ES-I3 (cell line): ENCODE measurements around the gene CDC42BPB.

Experiments
- H3K36me3 ChIP-seq: 2 replicates; pipeline ENCODE4 v1.6.1; 2013; ENCODE audit warnings: mild to moderate bottlenecking, low read length, control low read depth, moderate library complexity; ENCODE audit not compliant: insufficient read depth
- H3K4me1 ChIP-seq: 2 replicates; pipeline ENCODE4 v1.6.1; 2013; ENCODE audit warnings: mild to moderate bottlenecking, control low read depth, low read length; ENCODE audit not compliant: insufficient read depth
- H3K9ac ChIP-seq: 2 replicates; pipeline ENCODE4 v1.6.1; 2013; ENCODE audit warnings: low read depth, mild to moderate bottlenecking, low read length, moderate library complexity
- H3K9me3 ChIP-seq: 2 replicates; pipeline ENCODE4 v1.6.1; 2013; ENCODE audit warnings: mild to moderate bottlenecking, low read length, moderate library complexity; ENCODE audit not compliant: control insufficient read depth, insufficient read depth

The CDC42BPB gene

GRCh38 chr14:103000291-103000921, 56.9 kb downstream of the CDC42BPB start:
- Histone ChIP-seq H3K36me3 (peaks cover 12% of the 10 kb centered on the region), H3K9ac (no peak overlapping the region), H3K9me3 (no peaks in the 10 kb centered on the region), H3K4me1 (no peaks in the 10 kb centered on the region)

GRCh38 chr14:102999227-102999895, 58.0 kb downstream of the CDC42BPB start:
- no peak overlapping the region for H3K9ac ChIP-seq
- no peaks in the 10 kb centered on the region for H3K4me1 ChIP-seq
- H3K36me3 ChIP-seq, result peaks cover 12% of the 10 kb centered on the region
- H3K9me3 ChIP-seq, result no peaks in the 10 kb centered on the region

DNA sequence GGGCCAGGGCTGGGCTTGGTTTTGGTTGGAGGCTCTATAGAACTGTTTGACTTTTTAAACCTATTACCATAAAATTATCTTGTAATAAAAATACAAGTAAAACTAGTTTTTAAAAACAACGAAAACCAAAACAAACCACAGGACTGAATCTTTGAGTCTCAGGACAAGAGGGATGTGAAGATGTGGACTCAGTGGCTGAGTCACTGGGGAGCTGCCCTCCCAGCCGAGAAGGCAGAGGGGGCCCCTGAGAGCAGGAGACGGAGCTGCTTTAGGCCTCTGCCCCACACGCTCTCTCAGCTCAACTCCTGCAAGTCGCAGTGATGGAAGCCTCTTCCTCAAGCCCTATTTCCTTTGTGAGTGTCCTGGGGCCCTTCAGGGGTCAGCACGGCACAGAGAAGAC, 59.0 kb downstream of the CDC42BPB start:
- no peaks in the 10 kb centered on the region for H3K9me3 ChIP-seq
- peaks cover 12% of the 10 kb centered on the region for H3K36me3 ChIP-seq
- H3K9ac ChIP-seq, result no peak overlapping the region
- H3K4me1 ChIP-seq, result no peaks in the 10 kb centered on the region

- H3K4me1 ChIP-seq, result no peaks in the 10 kb centered on the region
- H3K9me3 ChIP-seq, result no peaks in the 10 kb centered on the region
- H3K36me3 ChIP-seq, result peaks cover 12% of the 10 kb centered on the region
- no peak overlapping the region for H3K9ac ChIP-seq
Observed at GRCh38 chr14:102996941-102997340, 60.4 kb downstream of the CDC42BPB start.

GRCh38 chr14:102994689-102995088, 62.7 kb downstream of the CDC42BPB start:
- H3K36me3 ChIP-seq, result peaks cover 10% of the 10 kb centered on the region
- H3K4me1 ChIP-seq, result no peaks in the 10 kb centered on the region

GRCh38 chr14:102993523-102993922, 63.8 kb downstream of the CDC42BPB start:
- Histone ChIP-seq H3K9me3 (peaks cover 5% of the 10 kb centered on the region; the same call in 1 of the 2 replicates), H3K9ac (no peak overlapping the region), H3K36me3 (peaks cover 10% of the 10 kb centered on the region), H3K4me1 (no peaks in the 10 kb centered on the region)

More at GRCh38 chr14:102994689-102995088, 62.7 kb downstream of the CDC42BPB start:
- no peak overlapping the region for H3K9ac ChIP-seq
- no peaks in the 10 kb centered on the region; the same call in 1 of the 2 replicates for H3K9me3 ChIP-seq

DNA sequence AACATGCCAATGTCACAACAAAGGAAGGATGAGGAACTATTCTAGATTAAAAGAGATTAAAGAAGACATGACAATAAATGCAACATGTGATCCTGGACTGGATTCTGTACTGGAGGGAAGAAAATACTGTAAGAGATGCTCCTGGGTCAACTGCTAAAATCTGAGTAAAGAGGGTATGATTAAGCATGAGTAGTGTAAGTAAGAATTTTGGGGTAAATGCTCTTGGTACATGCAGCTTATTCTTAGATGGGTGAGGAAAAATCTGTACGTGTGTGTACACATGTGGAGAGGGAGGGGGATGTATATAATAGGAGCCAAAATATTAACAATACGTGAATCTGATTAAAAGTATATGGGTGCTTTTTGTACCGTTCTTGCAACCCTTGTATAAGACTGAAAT, 66.0 kb downstream of the CDC42BPB start:
- H3K4me1 ChIP-seq, result no peaks in the 10 kb centered on the region
- no peak overlapping the region for H3K9ac ChIP-seq
- peaks cover 14% of the 10 kb centered on the region for H3K36me3 ChIP-seq
- peaks cover 13% of the 10 kb centered on the region; the same call in 1 of the 2 replicates for H3K9me3 ChIP-seq

GRCh38 chr14:102988054-102988453, 69.3 kb downstream of the CDC42BPB start:
- H3K36me3 ChIP-seq, result peaks cover 31% of the 10 kb centered on the region
- H3K9ac ChIP-seq, result no peak overlapping the region
- peaks cover 13% of the 10 kb centered on the region; the same call in 1 of the 2 replicates for H3K9me3 ChIP-seq
- H3K4me1 ChIP-seq, result no peaks in the 10 kb centered on the region

DNA sequence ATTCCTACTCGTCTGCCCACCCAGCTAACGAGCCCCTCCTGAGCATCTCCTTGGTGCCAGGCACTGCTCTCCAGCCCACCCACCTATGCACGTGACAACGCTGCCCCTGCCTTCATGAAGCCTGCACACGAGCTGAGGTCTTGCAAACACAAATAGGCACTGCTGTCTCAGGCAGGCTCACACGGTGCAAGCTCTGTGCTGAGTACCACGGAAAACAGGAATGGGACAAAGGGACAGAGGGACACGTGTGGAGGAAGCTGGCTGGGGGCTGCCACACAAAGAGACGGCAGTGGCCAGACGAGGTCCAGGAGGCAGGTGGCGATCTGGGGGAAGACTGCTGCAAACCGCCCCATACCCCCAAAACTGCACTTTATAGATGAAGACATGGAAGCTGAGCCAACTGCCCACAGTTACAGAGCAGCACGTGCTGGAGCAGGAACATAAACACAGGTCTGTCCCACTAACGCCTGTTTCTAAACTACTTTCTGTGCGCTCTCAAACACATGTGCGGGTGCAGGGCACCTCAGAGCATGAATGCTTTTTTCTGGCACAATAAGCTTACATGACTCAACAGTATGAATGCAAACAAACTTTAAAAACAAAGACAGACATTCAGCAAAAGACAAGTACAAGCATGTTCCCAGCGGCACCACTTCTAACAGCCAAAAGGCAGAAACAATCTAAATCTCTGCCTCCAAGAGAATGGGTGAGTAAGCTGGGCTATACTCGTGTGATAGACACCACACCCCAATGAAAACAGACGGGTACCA, 70.4 kb downstream of the CDC42BPB start:
- Histone ChIP-seq H3K9me3 (peaks cover 13% of the 10 kb centered on the region; the same call in 1 of the 2 replicates), H3K9ac (no peak overlapping the region), H3K36me3 (peaks cover 37% of the 10 kb centered on the region), H3K4me1 (no peaks in the 10 kb centered on the region)

DNA sequence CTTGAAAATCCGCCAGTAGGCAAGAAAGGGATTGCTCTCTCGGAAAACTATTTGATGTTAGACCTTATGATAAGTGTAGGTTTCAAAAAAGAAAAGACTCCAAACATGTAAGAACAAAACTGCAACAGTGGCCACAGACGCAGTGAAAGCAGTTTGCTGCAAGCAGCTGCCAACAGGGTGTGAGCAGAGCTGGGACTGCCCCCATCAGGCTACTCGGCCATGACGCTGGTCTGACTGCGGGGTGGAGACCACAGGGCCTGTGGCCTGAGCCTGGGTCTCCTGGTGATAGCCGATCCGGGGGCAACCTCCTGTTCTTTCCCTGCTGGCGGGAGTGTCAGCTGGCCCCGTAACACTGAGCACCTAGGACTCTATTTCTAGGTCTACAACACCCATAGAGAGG, 71.7 kb downstream of the CDC42BPB start:
- Histone ChIP-seq H3K9me3 (peaks cover 13% of the 10 kb centered on the region; the same call in 1 of the 2 replicates), H3K4me1 (no peaks in the 10 kb centered on the region), H3K9ac (no peak overlapping the region), H3K36me3 (peaks cover 43% of the 10 kb centered on the region)

GRCh38 chr14:102984336-102985102, 72.8 kb downstream of the CDC42BPB start:
- H3K36me3 ChIP-seq, result peaks cover 53% of the 10 kb centered on the region
- peaks cover 13% of the 10 kb centered on the region; the same call in 1 of the 2 replicates for H3K9me3 ChIP-seq
- H3K9ac ChIP-seq, result no peak overlapping the region
- H3K4me1 ChIP-seq, result no peaks in the 10 kb centered on the region

GRCh38 chr14:102983496-102983895, 73.9 kb downstream of the CDC42BPB start:
- Histone ChIP-seq H3K36me3 (peaks cover 55% of the 10 kb centered on the region), H3K4me1 (no peaks in the 10 kb centered on the region), H3K9me3 (peaks cover 9% of the 10 kb centered on the region; the same call in 1 of the 2 replicates), H3K9ac (no peak overlapping the region)

- Histone ChIP-seq H3K9ac (no peak overlapping the region), H3K4me1 (no peaks in the 10 kb centered on the region), H3K36me3 (peaks cover 60% of the 10 kb centered on the region), H3K9me3 (peaks cover 3% of the 10 kb centered on the region; the same call in 1 of the 2 replicates)
Observed at GRCh38 chr14:102982852-102983470, 74.4 kb downstream of the CDC42BPB start.
